Measurements from ENCODE around the gene MGAT3.

The MGAT3 gene

DNA sequence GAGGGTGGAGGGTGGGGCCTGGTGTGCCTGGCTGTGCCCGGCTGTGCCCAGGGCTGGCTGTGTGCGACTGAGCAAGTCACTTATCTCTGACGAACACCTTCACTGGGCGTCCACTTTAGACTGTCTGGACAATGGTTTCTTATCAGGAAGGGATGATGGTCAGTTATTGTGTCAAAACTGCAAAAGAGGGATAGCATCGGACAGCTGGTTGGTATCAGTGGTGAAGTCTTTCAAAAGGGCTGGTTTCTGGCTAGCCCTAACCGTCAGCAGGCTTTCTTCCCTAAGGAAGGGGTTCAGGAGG, 4.1 kb upstream of the MGAT3 start:
- no peak for DNase-seq

- DNase-seq: no peak
Observed at GRCh38 chr22:39453765-39454378, 2.9 kb upstream of the MGAT3 start.

GRCh38 chr22:39454385-39454871, 2.4 kb upstream of the MGAT3 start:
- no peak for DNase-seq

DNA sequence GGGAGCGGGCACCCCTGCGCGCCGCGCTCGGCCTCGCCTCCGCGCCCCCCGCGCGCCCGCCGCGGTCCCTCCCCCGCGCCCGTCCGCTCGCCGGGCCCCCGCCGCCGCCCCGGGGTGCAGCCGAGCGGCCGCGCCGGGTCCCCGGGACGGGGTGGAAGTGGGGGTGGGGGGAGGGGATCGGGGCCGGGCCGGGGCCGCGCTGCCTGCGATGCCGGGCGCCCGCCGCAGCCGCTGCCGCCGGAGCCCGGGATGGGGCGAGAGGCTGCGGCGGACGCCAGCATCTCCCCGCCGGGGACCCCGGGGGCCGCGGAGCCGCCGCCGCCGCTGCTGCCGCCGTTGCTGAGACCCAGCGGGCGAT, 365 bp downstream of the MGAT3 start:
- DNase-seq: no peak

- no peak for DNase-seq
Observed at GRCh38 chr22:39457556-39458443, 988 bp downstream of the MGAT3 start.

GRCh38 chr22:39458444-39459083, 1.8 kb downstream of the MGAT3 start:
- DNase-seq: no peak

DNA sequence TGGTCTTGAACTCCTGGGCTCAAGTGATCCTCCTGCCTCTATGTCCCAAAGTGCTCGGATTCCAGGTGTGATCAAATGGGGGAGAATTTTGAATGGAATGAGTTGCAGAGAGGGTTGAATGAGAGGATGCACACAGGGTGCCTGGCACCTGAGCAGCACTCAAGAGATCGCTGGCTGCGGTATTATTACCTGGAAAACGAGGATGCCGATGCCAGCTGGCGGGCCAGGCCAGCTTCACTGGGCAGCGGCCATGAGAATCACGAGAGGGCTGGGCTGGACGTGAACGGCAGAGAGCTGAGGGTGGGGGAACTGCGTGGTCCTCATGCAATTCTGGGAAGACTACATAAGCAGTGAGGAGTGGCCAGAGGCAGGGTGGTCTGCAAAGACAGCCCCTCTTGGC, 2.9 kb downstream of the MGAT3 start:
- DNase-seq: no peak

DNA sequence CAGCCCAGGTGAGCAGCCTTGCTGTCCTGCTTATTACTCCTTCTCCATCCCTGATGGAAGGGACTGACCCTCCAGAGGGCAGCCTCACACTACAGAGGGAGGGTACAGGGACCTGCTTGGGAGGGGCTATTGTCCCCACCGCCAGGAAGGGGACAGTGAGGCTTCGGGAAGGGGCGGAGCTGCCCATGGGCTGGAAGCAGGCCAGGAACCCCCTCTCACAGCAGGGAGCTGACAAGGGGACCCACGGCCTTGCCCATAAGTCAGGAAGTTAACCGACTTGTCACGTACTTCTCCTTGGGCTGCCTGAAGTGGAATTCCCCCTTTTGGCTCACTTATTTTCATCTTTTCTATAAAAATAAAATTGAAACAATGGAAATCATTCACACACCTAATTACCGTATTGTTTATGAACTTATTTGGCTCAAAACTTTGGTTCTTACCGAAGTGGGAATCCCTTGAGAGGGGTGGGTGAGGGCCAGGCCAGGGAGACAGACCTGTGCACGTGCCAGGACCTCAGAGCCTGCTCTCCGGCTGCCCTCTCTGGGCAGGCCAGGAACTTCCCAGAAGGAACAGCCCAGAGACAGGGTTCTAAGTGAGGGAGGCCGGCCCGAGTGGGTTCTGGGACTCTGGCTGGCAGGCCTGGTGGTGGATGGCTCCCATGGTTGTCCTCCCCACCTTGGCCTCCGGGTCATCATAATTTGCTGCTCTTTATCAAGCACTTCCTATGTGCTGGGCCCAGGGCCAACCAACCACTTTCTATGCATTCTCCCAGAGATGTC, 5.8 kb downstream of the MGAT3 start:
- DNase-seq: no peak

- no peak for DNase-seq
Observed at GRCh38 chr22:39463277-39463676, 6.5 kb downstream of the MGAT3 start.

GRCh38 chr22:39463931-39464390, 7.1 kb downstream of the MGAT3 start:
- DNase-seq: no peak

DNA sequence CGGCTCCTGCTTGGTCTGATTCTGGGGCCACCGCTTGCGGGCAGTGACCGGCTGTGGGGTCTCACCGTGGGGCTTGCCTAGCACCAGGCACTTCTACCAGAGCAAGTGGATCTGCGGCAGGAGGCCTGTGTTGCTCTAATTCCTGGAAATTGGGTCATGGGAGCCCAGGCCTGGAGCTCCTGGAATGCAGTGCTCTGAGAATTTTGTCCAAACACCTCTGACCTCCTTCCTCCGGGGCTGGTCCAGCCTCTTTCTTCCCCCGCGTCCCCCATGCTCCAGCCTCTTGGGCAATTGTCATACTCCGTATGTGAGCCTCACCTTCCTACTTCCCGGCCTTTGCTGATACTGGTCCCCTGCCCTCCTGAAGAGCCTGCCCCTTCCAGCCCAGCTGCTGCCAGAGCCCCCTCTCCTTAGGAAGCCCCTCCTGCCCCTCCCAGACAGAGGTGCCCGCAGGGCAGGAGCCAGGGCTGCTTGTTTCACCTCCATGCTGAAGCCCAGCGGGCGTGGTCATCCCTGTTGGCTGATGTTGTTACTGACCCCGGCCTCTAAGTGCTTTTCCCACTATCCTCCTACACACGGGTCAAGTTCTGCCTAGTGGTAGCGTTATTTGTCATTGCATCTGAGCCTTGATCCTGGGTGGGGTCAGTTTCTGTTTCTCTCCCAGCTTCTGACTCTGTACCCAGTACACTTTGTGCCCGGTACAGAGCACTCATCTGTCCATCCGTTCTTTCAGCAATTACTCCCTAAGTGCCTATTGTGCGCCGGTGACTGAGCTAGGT, 9.6 kb downstream of the MGAT3 start:
- DNase-seq: no peak

DNA sequence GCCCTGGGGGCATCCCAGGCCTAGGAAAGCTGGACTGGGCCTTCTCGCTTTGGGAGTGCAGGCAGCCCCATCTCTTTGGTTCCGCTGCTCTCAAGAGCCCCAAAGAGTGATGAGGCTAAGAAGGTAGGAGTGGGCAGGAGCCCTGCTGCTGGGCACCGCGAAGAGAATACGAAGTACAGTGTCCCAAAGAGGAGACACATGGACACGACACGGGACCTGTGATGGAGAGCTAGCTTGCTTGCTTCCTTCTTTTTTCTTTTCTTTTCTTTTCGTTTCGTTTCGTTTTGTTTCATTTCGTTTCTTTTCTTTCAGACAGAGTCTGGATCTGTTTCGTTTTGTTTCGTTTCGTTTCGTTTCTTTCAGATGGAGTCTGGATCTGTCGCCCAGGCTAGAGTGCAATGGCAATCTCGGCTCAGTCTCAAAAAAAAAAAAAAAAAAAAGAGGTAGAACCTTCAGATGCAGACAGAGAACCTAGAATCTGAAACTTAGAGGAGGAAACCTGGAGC, 10.6 kb downstream of the MGAT3 start:
- no peak for DNase-seq

DNA sequence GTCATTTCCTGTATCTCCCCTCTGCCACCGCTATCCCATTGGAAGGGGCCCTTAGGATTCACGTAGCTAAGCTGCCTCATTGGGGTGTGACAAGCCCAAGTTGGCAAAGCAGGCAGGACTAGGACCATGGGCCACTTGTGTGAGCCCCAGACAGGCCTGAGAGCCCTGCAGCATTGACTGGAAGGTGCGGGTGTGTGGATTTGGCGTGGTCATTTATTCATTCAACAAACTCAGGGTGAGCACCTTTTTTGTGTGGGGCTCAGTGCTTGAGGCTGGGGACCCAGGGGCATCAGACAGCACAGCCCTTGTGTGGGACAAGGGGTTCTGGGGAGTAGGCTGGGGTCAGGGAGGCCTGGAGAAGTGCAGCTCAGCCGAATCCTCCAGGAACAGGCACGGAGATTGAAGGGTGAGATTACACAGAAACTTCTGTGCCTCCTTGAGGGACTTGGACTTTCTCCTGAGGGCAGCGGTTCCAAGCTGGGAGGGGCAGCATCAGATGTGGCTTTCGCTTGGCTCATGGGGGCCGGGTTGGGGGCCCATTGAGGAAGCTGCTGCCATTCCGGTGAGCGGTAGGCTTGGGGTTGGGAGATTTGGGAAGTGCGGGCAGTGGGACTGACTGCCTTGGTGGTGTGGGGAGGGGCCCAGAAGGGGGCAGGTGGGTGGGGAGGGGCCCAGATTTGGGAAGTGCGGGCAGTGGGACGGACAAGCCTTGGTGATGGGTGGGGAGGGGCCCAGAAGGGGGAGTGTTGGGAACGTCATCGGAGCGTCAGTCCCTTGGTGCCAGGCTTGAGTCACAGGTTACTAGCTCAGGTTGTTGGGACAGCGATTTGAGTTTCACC, 11.9 kb downstream of the MGAT3 start:
- DNase-seq: no peak

DNA sequence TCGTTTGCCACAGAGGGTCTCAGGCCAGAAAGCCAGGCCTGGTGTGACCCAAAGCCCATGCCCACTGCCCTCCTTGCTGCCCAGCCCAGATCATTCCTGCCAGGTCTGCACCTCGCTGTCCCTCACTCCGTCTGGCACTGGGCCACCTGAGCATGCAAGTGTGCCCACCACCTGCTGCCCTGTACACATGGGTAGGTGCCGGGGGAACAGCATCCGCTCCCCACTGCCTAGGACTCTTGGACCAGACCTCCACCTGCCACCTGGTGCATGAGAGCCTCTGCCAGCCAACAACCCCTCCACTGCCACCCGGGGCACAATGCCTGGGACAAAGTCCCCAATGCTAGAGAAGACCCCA, 12.5 kb downstream of the MGAT3 start:
- DNase-seq: no peak

DNA sequence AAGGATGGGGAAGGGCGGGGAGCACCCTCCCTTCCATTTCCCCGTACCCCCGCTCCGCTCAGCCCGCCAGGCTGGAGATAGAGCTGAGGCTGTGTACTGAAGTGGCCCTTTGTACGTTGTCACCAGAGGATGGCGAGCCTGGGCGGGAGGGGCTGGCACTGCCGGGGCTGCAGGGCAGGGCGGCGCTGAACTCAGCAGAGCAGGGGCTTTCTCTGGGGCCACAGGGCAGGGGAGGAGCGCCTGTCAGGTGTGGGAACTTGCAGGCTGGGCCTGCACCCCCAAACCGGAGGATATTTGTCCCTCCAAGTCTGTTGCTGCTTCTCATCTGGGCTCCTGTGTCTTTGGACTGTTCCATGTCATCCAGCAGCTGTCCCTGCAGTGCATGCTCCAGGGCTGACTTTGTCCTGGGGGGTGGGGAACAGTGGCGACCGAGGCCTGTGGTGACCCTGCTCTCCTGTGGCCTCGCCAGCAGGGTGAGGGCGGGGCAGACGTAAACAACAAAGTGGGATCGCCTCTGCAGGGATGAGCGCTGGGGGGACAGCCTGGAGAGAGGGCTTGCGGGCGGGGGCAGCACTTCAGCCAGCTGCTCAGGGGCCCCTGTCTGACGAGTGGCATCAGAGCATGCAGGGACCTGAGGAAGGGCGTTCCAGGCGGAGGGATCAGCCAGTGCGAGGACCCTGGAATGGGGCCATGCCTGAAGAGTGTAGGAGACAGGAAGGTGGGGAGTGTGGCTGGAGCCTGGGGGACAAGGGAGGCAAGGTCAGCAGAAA, 13.1 kb downstream of the MGAT3 start:
- DNase-seq: no peak

GRCh38 chr22:39470451-39471291, 13.9 kb downstream of the MGAT3 start:
- no peak for DNase-seq

DNA sequence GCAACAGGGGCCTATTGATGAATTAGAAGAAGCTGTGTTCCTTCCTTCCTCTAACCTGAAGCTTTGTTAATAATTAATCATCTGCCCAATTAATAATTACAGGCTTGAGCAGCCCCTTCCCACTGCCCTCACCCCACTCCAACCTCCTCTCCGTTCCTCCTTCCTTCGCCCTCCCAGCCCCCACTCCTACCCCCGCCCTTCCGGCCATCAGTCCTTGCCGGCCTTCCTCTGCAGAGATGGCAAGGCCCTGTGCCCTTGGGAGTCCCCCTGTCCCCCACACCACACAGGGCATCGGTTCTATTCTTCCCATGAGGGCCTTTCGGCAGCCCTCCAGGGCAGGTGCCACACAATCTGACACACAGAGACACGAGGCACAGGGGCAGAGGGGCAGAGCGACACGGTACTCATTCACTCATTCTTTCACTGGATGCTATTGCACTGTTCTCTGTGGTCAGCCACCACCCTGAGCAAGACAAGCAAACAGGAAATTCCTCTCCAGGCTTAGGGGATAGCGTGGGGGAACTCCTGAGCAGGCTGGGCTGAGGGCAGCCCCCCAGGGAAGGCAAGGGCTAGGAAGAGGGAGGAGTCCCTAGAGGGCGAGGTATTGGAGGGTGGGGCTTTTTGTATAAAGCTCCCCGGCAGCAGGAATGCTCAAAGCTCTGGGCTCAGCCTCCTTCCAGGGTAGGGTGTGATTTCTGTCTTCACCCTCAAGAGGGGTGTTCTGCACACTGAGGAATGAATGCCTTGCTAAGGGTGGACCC, 14.7 kb downstream of the MGAT3 start:
- no peak for DNase-seq
